GM19239 (cell line): Measurements from ENCODE around the gene SRSF10.
"Not testable (repeated sequence)": the region's sequence is repeated elsewhere in the genome, so short reads cannot be mapped to it uniquely, and the experiment has no call there.

Experiments
- DNase-seq: peaks from one replicate; pipeline ENCODE4 v3.0.0; 2011; ENCODE audit warnings: low spot score; ENCODE audit not compliant: insufficient read length
- FAIRE-seq: peaks from 2 replicates; lab custom pipeline; 2011; peaks lifted over from hg19 to GRCh38; lab: Jason Lieb, UNC

Gene SRSF10

DNA sequence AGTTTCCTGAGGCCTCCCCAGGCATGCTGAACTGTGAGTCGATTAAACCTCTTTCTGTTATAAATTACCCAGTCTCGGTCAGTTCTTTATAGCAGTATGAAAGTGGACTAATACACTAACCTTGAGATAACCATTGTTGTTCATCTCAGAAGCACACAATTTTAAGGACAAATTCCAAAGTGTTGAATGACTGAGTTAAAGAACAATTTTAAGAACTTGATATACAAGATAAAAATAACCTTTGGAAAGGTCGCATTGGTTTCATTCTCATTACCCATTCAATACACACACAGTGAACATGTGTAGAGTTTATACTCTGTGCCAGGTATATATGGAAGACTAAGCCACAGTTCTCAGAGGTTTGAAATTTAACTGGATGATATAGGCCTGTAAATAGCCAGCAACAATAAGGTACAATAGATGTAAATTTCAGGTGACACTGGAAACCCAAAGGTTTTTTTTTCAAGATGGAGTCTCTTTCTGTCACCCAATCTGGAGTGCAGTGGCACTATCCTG, 19.1 kb upstream of the SRSF10 start:
- no peak for DNase-seq
- FAIRE-seq, result no peak

DNA sequence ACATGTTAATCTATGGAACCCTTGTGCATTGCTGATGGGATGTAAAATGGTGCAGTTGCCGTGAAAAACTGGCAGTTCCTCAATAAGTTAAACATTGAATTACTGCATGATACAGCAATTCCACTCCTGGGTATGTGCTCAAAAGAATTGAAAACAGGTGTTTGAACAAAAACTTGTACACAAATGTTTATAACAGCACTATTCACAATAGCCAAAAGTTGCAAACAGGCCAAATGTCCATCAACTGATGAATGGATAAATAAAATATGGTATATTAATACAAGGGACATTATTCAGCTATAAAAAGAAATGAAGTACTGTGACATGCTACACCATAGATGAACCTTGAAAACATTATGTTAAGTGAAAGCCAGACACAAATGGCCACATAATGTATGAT, 17.7 kb upstream of the SRSF10 start:
- FAIRE-seq, result no peak
- no peak for DNase-seq

DNA sequence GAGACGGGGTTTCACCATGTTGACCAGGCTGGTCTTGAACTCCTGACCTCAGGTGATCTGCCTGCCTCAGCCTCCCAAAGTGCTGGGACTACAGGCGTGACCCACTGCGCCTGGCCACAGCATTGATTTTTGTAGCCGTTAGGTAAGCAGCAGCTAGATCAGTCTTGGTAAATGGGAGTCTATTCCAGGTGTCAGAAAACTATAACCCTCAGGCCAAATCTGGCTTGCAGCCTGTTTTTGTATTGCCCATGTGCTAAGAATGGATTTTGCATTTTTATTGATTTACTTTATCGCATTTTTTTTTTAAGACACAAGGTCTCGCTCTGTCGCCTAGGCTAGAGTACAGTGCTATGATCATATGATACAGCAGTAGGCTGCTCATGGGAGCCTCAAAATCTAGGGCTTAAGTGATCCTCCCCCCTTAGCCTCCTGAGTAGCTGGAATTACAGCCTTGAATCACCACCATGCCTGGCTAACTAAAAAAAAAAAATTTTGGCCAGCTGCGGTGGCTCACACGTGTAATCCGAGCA, 16.6 kb upstream of the SRSF10 start:
- DNase-seq (no peak), FAIRE-seq (no peak)

DNA sequence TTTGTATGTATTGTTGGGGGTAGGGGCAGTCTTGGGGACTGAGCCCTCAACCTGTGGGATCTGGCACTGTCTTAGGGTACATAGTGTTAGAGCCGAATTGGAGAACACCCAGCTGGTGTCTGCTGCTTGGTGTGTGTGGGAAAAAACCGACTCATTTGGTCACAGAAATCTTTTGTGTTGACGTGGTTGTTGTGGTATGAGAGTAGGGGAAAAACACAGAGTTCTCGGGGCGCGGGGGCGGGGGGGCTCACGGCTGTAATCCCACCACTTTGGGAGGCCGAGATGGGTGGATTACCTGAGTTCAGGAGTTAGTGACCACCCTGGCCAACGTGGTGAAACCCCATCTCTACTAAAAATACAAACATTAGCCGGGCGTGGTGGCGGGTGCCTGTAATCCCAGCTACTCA, 15.3 kb upstream of the SRSF10 start:
- FAIRE-seq (no peak), DNase-seq (no peak)

DNA sequence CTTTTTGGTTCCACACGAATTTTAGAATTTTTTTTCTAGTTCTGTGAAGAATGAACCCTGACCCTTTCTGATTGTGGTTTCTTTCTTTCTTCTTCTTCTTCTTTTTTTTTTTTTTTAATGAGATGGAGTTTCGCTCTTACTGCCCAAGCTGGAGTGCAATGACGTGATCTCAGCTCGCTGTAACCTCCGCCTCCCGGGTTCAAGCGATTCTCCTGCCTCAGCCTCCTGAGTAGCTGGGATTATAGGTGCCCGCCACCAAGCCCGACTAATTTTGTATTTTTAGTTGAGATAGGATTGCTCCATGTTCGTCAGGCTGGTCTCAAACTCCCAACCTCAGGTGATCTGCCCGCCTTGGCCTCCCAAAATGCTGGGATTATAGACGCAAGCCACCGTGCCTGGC, 11.9 kb upstream of the SRSF10 start:
- not testable (repeated sequence) for DNase-seq, FAIRE-seq

DNA sequence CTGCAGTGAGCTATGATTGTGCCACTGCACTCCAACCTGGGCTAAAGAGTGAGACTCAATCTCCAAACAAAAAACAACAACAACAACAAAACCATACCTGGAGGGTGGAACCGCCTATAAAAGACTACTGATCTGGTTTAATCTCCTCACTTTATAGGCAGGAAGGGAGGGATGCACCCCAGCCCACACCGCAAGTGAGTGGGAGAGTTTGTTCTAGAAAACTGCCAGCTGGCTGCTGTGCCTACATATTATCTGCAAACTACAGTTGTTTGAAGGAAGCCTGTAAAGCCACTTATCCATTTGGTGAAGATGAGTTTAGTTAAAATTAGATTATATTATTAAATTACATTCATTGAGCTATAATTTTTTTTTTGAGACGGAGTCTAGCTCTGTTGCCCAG, 9.1 kb upstream of the SRSF10 start:
- DNase-seq, result no peak
- FAIRE-seq, result no peak

DNA sequence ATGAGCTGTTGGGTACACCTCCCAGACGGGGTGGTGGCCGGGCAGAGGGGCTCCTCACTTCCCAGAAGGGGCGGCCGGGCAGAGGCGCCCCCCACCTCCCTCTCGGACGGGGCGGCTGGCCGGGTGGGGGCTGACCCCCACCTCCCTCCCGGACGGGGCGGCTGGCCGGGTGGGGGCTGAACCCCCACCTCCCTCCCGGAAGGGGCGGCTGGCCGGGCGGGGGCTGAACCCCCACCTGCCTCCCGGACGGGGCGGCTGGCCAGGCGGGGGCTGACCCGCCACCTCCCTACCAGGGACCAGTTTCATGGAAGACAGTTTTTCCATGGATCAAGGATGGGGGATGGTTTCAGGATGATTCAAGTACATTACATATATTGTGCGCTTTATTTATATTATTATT, 6.9 kb upstream of the SRSF10 start:
- DNase-seq, FAIRE-seq: not testable (repeated sequence)

DNA sequence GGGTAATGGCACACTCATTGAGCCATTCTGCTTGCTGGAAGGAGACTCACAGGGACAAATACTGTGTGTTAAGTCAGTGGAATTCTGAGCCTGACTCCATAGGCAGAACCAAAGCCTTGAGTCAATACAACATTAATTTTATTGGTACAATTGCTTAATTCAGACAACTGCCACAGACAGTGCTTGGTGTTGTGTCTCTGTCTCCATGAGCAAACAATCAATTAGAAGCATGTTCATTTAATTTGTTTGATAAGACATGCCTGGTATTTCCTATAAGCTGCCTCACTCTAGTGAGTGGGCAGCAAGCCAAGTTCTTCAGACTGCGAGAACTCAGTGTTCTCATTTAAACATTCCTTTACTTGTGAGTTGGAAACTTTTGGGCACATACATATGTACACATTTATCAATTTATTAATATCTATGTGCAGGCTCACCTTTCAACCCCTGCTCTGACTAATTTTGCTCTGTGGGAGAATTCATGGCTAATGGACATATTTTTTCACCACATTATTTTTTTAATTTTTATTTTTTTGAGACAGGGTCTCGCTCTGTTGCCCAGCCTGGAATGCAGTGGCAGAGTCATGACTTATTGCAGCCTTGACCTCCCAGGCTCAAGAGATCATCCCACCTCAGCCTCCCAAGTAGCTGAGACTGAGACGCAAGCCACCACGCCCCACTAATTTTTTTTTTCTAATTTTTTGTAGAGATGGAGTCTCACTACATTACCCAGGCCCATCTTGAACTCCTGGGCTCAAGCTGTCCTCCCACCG, 4.5 kb upstream of the SRSF10 start:
- FAIRE-seq (no peak), DNase-seq (no peak)

DNA sequence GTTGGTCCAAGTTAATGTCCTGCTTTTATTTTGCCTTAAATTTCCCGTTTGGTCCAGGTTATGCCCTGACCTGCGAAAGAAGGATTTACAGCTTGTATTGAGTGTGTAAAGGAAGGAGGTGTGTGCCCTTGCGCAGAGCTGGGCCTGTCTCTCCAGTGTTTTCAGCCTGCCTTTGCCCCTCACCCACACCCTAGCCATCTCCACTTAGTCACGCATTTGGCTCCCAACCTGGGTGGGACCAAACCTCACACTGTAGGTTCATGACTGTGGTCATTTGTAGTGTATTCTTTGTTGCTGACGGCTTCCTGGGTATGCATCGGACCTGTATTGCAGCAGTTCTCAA, 572 bp upstream of the SRSF10 start:
- FAIRE-seq, result no peak
- peak; percentile 62 for DNase-seq

DNA sequence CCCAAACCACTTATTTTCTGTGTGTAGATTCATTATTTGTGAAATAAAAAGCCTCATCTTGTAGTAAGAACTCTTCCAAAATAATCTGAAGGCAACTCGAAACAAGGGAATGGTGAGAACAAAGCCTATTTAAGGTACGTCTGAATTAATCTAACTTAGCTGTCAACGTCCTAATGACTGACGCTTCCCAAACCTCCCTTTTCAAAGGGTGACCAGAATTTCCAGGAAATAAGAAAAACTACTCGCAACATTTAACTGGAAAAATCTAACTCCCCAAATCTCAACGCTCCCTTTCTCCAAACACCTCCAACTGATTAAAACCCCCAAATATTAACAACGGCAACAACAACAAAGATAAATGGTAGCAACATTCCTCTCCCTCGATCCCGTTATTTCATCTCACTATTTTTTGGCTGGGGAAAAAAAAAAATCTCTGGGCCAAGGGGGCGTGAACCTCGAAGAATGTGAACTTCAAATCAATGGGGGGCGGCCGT, 693 bp downstream of the SRSF10 start:
- FAIRE-seq (peak; percentile 31), DNase-seq (no peak)

DNA sequence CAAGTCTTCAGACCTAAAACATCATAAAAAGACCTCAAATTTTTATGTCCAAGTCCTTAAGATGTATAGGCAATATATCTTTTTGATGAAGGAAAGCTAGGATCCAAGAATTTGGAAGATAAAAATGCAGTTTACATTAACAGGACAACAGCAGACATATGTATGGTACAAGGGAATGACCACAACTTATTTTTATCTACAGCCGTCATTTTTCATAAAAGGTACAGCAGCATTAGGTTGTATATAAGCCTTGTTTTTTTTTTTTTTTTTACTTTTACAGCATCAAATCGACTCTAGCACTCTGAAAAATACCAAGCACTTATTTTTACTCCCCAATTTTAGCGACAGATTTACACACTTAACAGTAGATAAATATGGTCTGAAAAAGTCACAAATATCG, 1.3 kb downstream of the SRSF10 start:
- DNase-seq (no peak), FAIRE-seq (peak; percentile 44)

DNA sequence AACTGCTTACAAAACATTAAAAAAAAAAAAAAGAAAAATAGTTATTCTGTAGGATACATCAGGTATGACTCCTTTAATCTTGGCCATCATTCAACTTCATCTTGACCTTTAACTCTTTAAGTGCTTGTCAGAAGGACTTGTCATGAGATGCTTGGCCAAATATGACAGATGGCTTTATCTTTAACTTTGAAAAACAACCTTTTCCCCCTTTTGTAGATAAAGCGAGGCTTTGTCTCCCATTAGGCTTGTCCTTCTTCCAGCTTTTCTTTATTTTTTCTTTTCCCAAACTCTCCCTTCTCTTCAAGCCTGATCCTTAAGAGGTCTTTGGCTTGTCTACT, 2.3 kb downstream of the SRSF10 start:
- DNase-seq (no peak), FAIRE-seq (no peak)

DNA sequence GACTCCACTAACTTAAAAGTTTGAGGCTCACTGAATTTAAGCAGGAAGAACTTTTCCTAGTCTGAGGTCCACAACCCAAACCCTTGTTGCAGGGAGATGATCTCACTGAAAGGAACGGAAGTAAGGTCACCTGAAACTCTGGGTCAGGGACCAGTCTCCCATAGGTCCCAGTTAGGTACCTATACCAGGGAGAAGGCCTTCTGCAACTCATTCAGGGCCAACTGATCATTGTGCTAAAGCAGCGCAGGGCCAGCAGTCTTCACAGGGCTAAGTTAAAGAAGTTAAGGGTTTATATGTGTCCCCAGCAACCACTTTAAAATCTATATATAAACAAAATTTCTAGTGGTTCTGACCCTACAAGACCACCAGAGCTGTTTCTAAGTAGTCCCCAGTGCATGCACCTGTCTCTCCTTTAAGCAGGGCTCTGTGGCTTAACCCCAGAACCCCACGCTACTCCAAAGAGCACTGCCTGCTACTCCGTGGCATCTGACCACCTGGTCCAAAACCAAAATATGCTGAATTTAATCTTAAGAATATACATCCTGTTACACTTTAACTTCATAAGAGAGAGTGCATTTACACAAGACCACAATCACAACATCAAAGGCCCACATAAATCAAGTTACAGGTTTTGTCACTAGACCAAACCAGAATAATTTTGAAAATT, 2.8 kb downstream of the SRSF10 start:
- FAIRE-seq (no peak), DNase-seq (no peak)

DNA sequence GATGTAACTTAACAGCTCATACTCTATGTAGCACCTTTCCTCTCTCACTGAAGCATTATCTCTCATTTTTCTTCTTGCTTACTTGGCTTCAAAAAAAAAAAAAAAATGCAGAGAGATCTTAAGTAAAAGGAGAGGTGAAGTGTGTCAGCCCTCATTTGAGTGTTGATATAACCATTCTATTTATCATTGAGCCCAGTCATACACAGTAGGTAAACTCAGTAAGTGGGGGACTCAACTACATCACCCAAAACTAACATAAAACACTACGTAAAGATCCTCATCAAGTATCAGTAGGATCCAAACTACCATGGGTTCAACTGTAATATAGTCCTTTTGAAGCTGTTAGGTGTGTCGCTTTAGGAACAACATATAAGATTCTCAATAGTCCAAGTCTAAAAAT, 12.3 kb downstream of the SRSF10 start:
- DNase-seq, result no peak
- no peak for FAIRE-seq

DNA sequence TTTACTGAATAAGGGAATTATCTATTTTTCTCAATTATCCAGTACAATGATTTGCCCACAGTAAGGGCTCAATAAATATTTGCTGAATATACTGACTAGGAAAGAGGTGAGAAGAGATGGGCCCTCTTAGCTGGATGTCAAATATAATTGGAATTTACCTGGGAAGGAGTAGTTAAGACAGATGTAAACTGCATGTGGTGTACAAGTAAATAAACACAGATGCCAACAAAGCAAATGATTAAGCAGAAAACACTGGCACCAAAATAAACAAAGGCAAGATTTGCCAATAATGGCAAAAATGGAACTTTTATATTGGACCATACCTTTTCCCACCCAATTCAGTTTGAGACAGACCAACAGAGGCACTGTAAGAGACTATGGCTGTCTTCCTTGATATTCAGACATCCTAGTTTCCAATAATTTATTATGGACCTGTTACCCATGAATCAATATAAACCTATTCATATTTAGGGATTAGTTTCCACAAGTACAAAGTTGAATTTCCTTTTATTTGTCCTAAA, 13.1 kb downstream of the SRSF10 start:
- FAIRE-seq, result no peak
- no peak for DNase-seq

DNA sequence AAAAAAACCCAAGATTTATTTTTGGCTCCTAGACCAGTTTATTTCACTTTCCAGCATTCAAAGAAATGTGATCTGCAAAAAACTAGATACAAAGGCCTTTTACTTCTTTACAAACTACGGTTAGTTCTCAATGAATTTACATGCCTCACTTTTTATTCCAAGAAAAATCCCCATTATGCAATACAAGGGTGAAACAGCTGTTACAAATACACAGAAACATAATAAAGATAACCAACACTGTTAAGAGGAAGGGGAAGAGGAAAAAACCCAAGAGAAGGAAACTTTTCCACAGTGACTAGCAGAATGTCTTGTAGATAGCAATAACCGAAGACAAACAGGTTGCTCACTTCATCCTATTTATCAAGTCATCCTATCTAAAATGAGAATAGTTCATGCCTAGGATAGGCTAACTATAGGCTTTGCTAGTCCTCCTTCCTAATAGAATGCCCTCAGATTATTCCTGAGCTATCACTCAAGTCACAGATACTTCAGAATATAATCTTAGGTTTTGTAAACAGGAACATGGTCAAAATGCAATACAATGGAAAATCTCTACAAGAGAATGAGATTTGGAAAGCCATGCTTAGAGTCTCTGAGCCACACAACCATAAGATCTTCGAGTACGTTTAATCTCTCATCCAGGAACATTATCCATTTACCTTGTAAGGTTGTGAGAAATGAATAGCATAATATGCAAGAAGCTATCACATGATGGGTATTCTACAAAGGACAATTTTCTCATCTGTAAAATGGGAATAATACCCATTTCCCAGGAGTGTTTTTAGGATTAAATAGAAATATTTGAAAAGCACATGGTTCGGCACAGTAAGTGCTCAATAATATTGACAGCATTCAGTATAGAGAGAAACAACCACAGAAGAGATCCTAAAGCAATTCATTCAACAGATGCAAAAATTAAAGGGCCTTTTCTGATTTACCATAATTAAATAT, 15.1 kb downstream of the SRSF10 start:
- DNase-seq, result no peak
- FAIRE-seq, result no peak

DNA sequence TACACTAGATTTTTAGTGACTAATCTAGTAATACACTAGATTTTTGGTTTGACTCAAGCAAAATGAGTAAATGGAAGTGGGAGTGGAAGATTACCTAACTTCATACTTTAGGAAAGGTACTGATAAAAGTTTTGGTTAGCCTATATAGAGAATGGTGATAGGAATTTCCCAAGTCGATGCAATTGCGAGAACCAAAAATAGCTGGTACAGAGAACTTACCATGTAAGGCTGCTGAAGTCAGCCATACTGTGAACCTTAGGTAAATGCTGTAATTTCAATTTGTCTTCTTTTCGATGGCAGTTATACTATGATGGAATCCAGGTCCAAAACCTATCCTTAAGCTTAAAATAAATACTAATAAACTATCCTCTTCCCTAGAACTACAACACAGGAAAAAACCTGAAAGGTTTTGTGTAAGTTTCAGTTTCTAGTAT, 15.9 kb downstream of the SRSF10 start:
- DNase-seq (no peak), FAIRE-seq (no peak)

DNA sequence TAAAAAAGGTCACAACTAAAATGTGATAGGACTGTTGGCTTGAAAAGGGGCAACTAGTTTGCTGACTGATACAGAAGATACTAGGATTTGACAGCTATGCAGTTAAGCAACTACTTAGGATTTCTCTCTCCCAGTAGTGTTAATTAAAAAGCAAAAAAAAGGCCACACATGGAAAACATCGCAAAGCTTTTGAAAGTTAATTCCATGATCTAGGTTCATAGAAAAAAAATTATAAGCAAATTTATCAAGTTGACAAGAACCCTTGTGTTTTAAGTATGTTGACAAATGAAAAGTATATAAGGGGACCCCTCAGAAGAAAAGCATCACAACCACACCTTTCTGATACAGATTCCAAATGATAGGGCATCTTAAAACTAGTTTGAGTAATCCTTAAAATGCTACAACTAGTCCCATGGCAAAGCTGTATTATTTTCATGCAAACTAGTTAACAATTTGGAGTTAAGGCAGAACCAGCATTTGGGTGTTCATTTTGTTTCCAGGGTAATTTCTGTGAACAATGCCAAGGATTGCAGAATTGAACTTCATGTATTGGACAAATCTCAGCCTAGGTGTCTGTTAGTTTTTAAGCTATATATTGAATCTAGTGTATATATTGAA, 16.4 kb downstream of the SRSF10 start:
- no peak for DNase-seq

DNA sequence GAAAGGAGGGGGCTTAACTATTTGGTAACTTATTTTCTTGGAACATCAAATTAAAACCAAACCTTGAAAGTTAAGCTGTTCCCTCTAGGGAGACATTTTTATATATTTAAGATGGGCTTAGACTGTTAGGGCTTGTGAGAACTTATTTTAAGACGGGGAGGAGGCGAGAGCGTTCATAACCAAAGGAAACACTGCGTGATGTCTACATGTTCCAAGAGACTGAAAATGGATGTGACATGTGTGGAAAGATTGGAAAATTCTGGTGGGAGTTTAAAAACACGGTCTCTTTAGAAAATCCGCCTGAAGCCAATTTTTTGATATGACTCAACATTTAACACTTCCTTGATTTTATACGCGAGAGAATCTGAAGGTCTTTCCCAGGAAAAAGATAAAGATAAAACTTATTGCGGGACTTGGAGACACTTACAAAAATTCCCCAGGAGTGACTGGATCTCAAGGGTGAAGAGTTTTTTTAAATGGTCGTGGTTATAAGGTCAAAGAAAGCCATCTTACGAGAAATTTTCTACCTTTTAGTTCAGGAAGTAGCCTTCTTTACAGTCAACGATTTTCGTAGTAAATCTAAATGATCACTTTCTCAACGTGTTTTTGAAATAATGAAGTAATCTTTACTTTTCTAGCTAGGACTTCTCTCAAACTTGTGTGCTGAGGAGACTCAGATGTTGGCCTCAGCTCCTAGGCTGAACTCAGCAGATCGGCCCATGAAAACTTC, 19.7 kb downstream of the SRSF10 start:
- DNase-seq (no peak), FAIRE-seq (peak; percentile 39)

More for the DNA sequence above, 16.4 kb downstream of the SRSF10 start:
- no peak for FAIRE-seq
